ENCODE results near the gene AK8.

- no peak for TF ChIP-seq CTCF (IDR thresholded peaks at IDR 0.05)
- TF ChIP-seq POLR2A (IDR thresholded peaks at IDR 0.05): no peak
These were observed 43.7 kb downstream of the AK8 start for GRCh38 chr9:132834343-132834742.
